Keratinocyte (primary cell): ENCODE data around the gene METTL26. TPM values are rescaled to one million over a fixed set of nuclear protein-coding genes. Genes with fewer than 3 reads are reported as not detected.

Experiments used
- DNase-seq: peaks from one replicate; pipeline ENCODE4 v3.0.0-alpha.2; 2011; ENCODE audit warnings: low read depth, missing footprints, low spot score
- FAIRE-seq: peaks from 2 replicates; lab custom pipeline; 2011; peaks lifted over from hg19 to GRCh38; lab: Jason Lieb, UNC
- H2AFZ ChIP-seq: 2 replicates; pipeline ENCODE4 v1.6.0; 2012; ENCODE audit warnings: low read length, control low read depth, inconsistent platforms; ENCODE audit not compliant: control insufficient read depth
- H3K27ac ChIP-seq: 2 replicates; pipeline ENCODE4 v1.5.1; 2011; ENCODE audit warnings: low read length; ENCODE audit not compliant: control insufficient read depth, insufficient read depth
- H3K27me3 ChIP-seq: 3 replicates; pipeline ENCODE4 v1.6.0; 2011; ENCODE audit warnings: low read length; ENCODE audit not compliant: control insufficient read depth, insufficient read depth; ENCODE audit errors: extremely low read depth
- H3K36me3 ChIP-seq, 2 experiments: 2 replicates in 1 of 2; 3 replicates in 1 of 2; pipeline ENCODE4 v1.5.1; 2011; ENCODE audit warnings: low read length in 2 of 2, mild to moderate bottlenecking in 1 of 2; ENCODE audit not compliant: control insufficient read depth in 2 of 2, insufficient read depth in 2 of 2; ENCODE audit errors: extremely low read depth in 1 of 2
- H3K4me1 ChIP-seq: 3 replicates; pipeline ENCODE4 v1.5.1; 2011; ENCODE audit warnings: low read length; ENCODE audit not compliant: control insufficient read depth, insufficient read depth; ENCODE audit errors: extremely low read depth
- H3K4me2 ChIP-seq: 3 replicates; pipeline ENCODE4 v1.6.0; 2011; ENCODE audit warnings: low read depth, low read length; ENCODE audit not compliant: control insufficient read depth, insufficient read depth; ENCODE audit errors: extremely low read depth
- H3K4me3 ChIP-seq, 3 experiments: fragments of 200-600 bp in 1 of 3; sonication (generic) in 1 of 3; 2 replicates in 2 of 3; 3 replicates in 1 of 3; pipeline ENCODE4 v1.5.1; 2011 to 2016; ENCODE audit warnings: low read length in 3 of 3, mild to moderate bottlenecking in 3 of 3, control low read depth in 2 of 3, inconsistent platforms in 1 of 3, low read depth in 1 of 3, mixed read lengths in 1 of 3, mixed run types in 1 of 3, moderate library complexity in 1 of 3; ENCODE audit not compliant: control insufficient read depth in 2 of 3, insufficient read depth in 2 of 3; ENCODE audit errors: extremely low read depth in 1 of 3
- H3K79me2 ChIP-seq: 2 replicates; pipeline ENCODE4 v1.6.0; 2012; ENCODE audit warnings: low read length; ENCODE audit not compliant: control insufficient read depth, insufficient read depth
- H3K9ac ChIP-seq: 3 replicates; pipeline ENCODE4 v1.6.0; 2011; ENCODE audit warnings: low read length; ENCODE audit not compliant: control insufficient read depth, insufficient read depth; ENCODE audit errors: extremely low read depth
- H3K9me1 ChIP-seq: 3 replicates; pipeline ENCODE4 v1.6.0; 2011; ENCODE audit warnings: low read length; ENCODE audit not compliant: control insufficient read depth, insufficient read depth; ENCODE audit errors: extremely low read depth
- H3K9me3 ChIP-seq: 2 replicates; pipeline ENCODE4 v1.5.1; 2012; ENCODE audit warnings: low read depth, low read length; ENCODE audit not compliant: control insufficient read depth
- H4K20me1 ChIP-seq: 3 replicates; pipeline ENCODE4 v1.6.0; 2011; ENCODE audit warnings: low read length; ENCODE audit not compliant: control insufficient read depth, insufficient read depth; ENCODE audit errors: extremely low read depth
- EZH2 ChIP-seq: IDR thresholded peaks from one replicate; pipeline ENCODE4 v1.6.1; 2012; ENCODE audit warnings: inconsistent platforms, mild to moderate bottlenecking, low read length, moderate library complexity
- dilution Hi-C: fragments of 300-500 bp; cut with MboI; formaldehyde crosslinking; loops from one replicate; pipeline ENCODE4 v1.7.0; 2020; ENCODE audit warnings: low sequenced_read_pairs; ENCODE audit not compliant: extremely low pct_ligation_motif_present
- polyA plus RNA-seq, 5 experiments: library from polyadenylated mRNA; depleted of rRNA in 3 of 5; stranded (reverse) in 3 of 5; stranded (forward) in 1 of 5; unstranded in 1 of 5; fragments of >200 nt; gene quantifications; 1 replicate in 1 of 5; 2 replicates in 3 of 5; 3 replicates in 1 of 5; pipeline versions ENCODE4 v1.2.1 to v1.2.3, GENCODE V29; 2011 to 2012; ENCODE audit warnings: missing spikeins in 2 of 5, low read depth in 1 of 5, low replicate concordance in 1 of 5
- TF ChIP-seq, protein P1 (sequence below), 3 experiments: IDR thresholded peaks in 1 of 3; conservative IDR thresholded peaks in 1 of 3; optimal IDR thresholded peaks in 1 of 3; 2 replicates in 2 of 3; 3 replicates in 1 of 3; pipeline versions ENCODE3 to v1.5.1; 2011; ENCODE audit warnings: low read length in 3 of 3, mild to moderate bottlenecking in 3 of 3, moderate library complexity in 2 of 3, control low read depth in 1 of 3, inconsistent platforms in 1 of 3; ENCODE audit not compliant: insufficient read depth in 2 of 3; ENCODE audit errors: extremely low read depth in 1 of 3

Gene METTL26
- polyA plus RNA-seq, 1 donor (not counting 4 experiments of a cell fraction or from before 2014, with no cell fraction given), result 46.9 TPM

- Histone ChIP-seq H2AFZ (no peak overlapping the region), H3K9me3 (no peaks in the 10 kb centered on the region), H3K27me3 (no peaks in the 10 kb centered on the region), H3K9me1 (peaks cover 2% of the 10 kb centered on the region), H3K4me3 (no peak overlapping the region), H3K9ac (no peak overlapping the region), H3K79me2 (peaks cover 8% of the 10 kb centered on the region), H3K4me2 (no peak overlapping the region), H3K36me3 (peaks cover 2 to 10% of the 10 kb centered on the region in 2 experiments), H4K20me1 (no peaks in the 10 kb centered on the region), H3K27ac (no peak overlapping the region), H3K4me1 (peaks cover 13% of the 10 kb centered on the region)
- dilution Hi-C loops, result no loop called here
- FAIRE-seq (no peak), DNase-seq (no peak)
- TF ChIP-seq, protein P1, sequence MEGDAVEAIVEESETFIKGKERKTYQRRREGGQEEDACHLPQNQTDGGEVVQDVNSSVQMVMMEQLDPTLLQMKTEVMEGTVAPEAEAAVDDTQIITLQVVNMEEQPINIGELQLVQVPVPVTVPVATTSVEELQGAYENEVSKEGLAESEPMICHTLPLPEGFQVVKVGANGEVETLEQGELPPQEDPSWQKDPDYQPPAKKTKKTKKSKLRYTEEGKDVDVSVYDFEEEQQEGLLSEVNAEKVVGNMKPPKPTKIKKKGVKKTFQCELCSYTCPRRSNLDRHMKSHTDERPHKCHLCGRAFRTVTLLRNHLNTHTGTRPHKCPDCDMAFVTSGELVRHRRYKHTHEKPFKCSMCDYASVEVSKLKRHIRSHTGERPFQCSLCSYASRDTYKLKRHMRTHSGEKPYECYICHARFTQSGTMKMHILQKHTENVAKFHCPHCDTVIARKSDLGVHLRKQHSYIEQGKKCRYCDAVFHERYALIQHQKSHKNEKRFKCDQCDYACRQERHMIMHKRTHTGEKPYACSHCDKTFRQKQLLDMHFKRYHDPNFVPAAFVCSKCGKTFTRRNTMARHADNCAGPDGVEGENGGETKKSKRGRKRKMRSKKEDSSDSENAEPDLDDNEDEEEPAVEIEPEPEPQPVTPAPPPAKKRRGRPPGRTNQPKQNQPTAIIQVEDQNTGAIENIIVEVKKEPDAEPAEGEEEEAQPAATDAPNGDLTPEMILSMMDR (optimal IDR thresholded peaks at IDR 0.05 in 1 of 3, IDR thresholded peaks at IDR 0.05 in 1 of 3, conservative IDR thresholded peaks at IDR 0.05 in 1 of 3; ENCODE audit: extremely low read depth in 1 of 3, insufficient read depth in 2 of 3, low read length in 3 of 3), result no peak
- no peak for TF ChIP-seq EZH2
Measured at GRCh38 chr16:638034-638543, 2.0 kb upstream of the METTL26 start.

- H3K36me3 ChIP-seq, result peaks cover 2 to 10% of the 10 kb centered on the region in 2 experiments
- peak overlapping the region; percentile 90 for H3K27ac ChIP-seq
Measured at GRCh38 chr16:637081-638018, 1.2 kb upstream of the METTL26 start.

More at GRCh38 chr16:637081-638018, 1.2 kb upstream of the METTL26 start:
- H3K4me1 ChIP-seq, result peaks cover 8% of the 10 kb centered on the region
- no peaks in the 10 kb centered on the region for H3K9me3 ChIP-seq
- H3K4me3 ChIP-seq, result peak overlapping the region; percentile 74 to 85 (median 83)
- peak overlapping the region; percentile 85 for H3K9ac ChIP-seq
- FAIRE-seq, result no peak
- peak; percentile 60 for DNase-seq
- TF ChIP-seq, protein P1 (optimal IDR thresholded peaks at IDR 0.05 in 1 of 3, IDR thresholded peaks at IDR 0.05 in 1 of 3, conservative IDR thresholded peaks at IDR 0.05 in 1 of 3; ENCODE audit: extremely low read depth in 1 of 3, insufficient read depth in 2 of 3, low read length in 3 of 3), result no peak
- TF ChIP-seq EZH2, result no peak
- H2AFZ ChIP-seq, result peak overlapping the region; percentile 95
- peak overlapping the region; percentile 56 for H3K4me2 ChIP-seq
- peaks cover 8% of the 10 kb centered on the region for H3K79me2 ChIP-seq
- H4K20me1 ChIP-seq, result no peaks in the 10 kb centered on the region
- no peaks in the 10 kb centered on the region for H3K27me3 ChIP-seq
- dilution Hi-C loops, result no loop called here
- no peaks in the 10 kb centered on the region for H3K9me1 ChIP-seq
